WI38 (cell line): ENCODE results near the gene TUBB1.

Experiments
- H3K4me3 ChIP-seq: 2 replicates; pipeline ENCODE4 v1.5.1; 2011; ENCODE audit warnings: low read depth, mild to moderate bottlenecking, control low read depth, low read length
- TF ChIP-seq, protein P1 (sequence below): IDR thresholded peaks from 2 replicates; pipeline ENCODE4 v1.5.1; 2012; ENCODE audit warnings: low read depth, mild to moderate bottlenecking, control low read depth, low read length

The TUBB1 gene

GRCh38 chr20:58996226-58996611 lies 23.0 kb upstream of the TUBB1 start:
- TF ChIP-seq, protein P1, sequence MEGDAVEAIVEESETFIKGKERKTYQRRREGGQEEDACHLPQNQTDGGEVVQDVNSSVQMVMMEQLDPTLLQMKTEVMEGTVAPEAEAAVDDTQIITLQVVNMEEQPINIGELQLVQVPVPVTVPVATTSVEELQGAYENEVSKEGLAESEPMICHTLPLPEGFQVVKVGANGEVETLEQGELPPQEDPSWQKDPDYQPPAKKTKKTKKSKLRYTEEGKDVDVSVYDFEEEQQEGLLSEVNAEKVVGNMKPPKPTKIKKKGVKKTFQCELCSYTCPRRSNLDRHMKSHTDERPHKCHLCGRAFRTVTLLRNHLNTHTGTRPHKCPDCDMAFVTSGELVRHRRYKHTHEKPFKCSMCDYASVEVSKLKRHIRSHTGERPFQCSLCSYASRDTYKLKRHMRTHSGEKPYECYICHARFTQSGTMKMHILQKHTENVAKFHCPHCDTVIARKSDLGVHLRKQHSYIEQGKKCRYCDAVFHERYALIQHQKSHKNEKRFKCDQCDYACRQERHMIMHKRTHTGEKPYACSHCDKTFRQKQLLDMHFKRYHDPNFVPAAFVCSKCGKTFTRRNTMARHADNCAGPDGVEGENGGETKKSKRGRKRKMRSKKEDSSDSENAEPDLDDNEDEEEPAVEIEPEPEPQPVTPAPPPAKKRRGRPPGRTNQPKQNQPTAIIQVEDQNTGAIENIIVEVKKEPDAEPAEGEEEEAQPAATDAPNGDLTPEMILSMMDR: no peak
- H3K4me3 ChIP-seq: no peak overlapping the region

DNA sequence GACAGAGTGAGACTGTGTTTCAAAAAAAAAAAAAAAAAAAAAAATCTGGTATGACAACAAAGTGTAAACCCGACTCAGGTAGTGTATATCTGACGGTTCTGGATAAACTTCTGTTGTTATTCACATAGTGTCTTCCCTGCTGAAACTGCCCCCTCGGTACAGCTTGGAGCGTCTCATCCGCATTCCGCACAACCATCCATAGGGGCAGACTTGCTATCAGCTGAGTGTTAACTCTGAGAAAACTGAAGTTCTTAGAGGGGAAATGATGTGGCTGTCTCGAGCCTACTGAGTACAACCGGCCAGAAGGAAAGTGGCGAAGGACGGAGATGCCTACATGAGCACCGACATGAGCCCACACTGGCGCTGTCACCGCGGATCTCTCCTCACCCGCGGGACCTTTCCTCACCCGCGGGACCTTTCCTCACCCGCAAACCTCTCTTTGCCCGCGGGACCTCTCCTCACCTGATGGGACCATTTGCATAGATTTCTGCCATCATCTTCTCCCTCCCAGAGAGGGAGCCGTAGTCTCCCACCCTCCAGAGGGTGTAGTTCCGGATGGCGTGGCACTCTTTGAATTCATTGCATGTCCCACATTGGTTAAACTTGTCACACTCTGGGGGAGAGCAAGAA lies 22.0 kb upstream of the TUBB1 start:
- TF ChIP-seq, protein P1: no peak
- H3K4me3 ChIP-seq: no peak overlapping the region

- no peak overlapping the region for H3K4me3 ChIP-seq
- TF ChIP-seq, protein P1: no peak
Observed at GRCh38 chr20:58998656-58999055, 20.6 kb upstream of the TUBB1 start.

DNA sequence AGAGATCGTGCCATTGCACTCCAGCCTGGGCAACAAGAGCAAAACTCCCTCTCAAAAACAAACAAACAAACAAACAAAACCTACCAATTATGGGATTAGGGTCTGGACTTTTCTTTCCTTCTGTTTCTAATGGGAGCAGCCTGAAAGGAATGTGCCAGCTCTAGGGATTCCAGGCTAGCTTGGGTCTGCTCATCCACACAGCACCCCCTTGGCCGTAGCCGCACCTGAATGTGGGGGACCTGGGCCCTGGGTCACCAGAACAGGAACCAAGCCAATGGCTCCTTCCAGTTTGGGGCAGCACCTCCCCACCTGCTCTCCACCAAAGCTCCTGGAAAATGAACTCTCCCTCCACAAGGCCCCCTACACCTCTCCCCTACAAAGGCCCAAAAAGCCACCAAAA lies 18.9 kb upstream of the TUBB1 start:
- TF ChIP-seq, protein P1: no peak
- no peak overlapping the region for H3K4me3 ChIP-seq

- no peak overlapping the region for H3K4me3 ChIP-seq
- TF ChIP-seq, protein P1: no peak
Observed at GRCh38 chr20:59001068-59001448, 18.2 kb upstream of the TUBB1 start.

DNA sequence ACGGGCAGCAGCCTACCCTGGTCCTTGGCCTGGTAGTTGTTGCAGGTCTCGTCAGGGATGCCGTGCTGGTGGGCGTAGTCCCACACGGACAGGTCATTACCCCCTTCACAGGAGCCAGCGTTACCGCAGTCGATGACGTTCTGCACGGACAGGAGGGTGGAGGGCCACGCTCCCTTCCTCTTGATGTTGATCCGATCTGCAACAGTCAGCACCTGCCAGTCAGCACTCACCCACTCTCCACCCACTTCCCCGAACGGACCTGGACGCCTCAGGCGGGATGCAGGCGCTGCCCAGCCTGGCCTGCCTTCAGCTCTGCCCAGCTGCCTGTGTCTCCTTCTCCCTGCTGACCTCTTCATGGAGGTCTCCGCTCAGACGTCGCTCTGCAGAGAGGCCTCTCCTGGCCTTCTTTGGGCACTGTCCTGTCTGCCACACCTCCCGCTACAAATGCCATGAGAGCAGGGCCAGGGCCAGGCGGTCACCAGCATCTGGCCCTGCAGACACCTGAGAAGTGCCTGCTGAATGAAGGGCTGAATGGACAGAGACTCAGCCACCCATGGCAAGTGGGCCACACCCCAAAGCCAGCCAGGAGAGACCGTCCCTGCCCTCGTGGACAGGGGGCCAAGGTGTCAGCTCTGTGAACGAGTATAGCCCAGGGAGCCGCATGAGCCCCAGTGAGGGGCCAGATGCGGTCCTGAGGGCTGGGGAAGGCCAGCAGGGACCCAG lies 17.6 kb upstream of the TUBB1 start:
- H3K4me3 ChIP-seq: no peak overlapping the region
- TF ChIP-seq, protein P1: no peak

- no peak overlapping the region for H3K4me3 ChIP-seq
- TF ChIP-seq, protein P1: no peak
Observed at GRCh38 chr20:59002388-59002787, 16.8 kb upstream of the TUBB1 start.
